Measurements from ENCODE around the gene TP53BP2. TPM values are rescaled to one million over a fixed set of nuclear protein-coding genes. Genes with fewer than 3 reads are reported as not detected.

TP53BP2 gene
- total and polyA plus RNA-seq, 10 of the 15 experiments (the other 5 are each of a cell fraction or from before 2014, with no cell fraction given) = 1.6 to 13.7 (median 5.6) TPM

GRCh38 chr1:223748405-223748772 lies 97.4 kb downstream of the TP53BP2 start (continued):
- no peak for TF ChIP-seq IRF5 (IDR thresholded peaks at IDR 0.05; ENCODE audit: borderline replicate concordance)
- TF ChIP-seq STAT1 (conservative IDR thresholded peaks at IDR 0.05) = no peak
- no peak for TF ChIP-seq SMAD1 (IDR thresholded peaks at IDR 0.05; ENCODE audit: low read depth, partially characterized antibody)
- TF ChIP-seq HCFC1 (IDR thresholded peaks at IDR 0.05; ENCODE audit: low read length) = no peak
- no peak for TF ChIP-seq BCL3 (IDR thresholded peaks at IDR 0.05; ENCODE audit: borderline replicate concordance, insufficient read depth, low read depth, low read length, poor library complexity, severe bottlenecking)
- no peak for TF ChIP-seq RAD21 (IDR thresholded peaks at IDR 0.05; ENCODE audit: insufficient read depth, low read depth, low read length)
- TF ChIP-seq SMARCA5 (IDR thresholded peaks at IDR 0.05) = no peak
- TF ChIP-seq SRF (IDR thresholded peaks at IDR 0.05; ENCODE audit: low read depth in 2 of 2, low read length in 2 of 2) = no peak
- TF ChIP-seq FOXK2 (IDR thresholded peaks at IDR 0.05) = no peak
- TF ChIP-seq ZBTB40 (IDR thresholded peaks at IDR 0.05; ENCODE audit: borderline replicate concordance) = no peak
- TF ChIP-seq E2F4 (IDR thresholded peaks at IDR 0.05; ENCODE audit: low read depth, low read length) = no peak

Data from GM12878 (cell line).